IPS DF 19.7 (cell line): ENCODE results near the gene MGST3.
"Not testable (repeated sequence)": the region's sequence is repeated elsewhere in the genome, so short reads cannot be mapped to it uniquely, and the experiment has no call there.

Source experiments
- DNase-seq: peaks from one replicate; pipeline ENCODE4 v3.0.0-alpha.2; 2013; ENCODE audit warnings: low read depth, low spot score

MGST3 gene

DNA sequence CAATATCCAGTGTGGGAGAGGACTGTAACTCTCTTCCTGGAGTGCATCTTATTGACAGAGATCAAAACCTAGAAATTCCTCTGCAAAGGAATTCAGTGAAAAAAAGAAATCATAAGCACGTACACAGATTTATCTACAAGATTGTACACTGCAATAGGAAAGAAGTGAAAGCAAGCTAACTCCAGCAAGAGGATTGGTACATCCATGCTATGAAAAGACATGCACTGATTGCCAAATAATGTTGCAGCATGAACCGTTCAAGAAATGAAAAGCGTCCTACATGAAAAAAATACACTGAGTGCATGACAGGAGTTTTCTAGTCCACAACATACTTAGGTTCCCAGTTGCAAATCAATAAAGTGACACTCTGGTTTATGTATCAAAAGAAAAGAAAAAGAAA lies 1.9 kb upstream of the MGST3 start:
- DNase-seq = no peak

GRCh38 chr1:165629848-165630628 lies 996 bp upstream of the MGST3 start:
- DNase-seq = no peak

DNA sequence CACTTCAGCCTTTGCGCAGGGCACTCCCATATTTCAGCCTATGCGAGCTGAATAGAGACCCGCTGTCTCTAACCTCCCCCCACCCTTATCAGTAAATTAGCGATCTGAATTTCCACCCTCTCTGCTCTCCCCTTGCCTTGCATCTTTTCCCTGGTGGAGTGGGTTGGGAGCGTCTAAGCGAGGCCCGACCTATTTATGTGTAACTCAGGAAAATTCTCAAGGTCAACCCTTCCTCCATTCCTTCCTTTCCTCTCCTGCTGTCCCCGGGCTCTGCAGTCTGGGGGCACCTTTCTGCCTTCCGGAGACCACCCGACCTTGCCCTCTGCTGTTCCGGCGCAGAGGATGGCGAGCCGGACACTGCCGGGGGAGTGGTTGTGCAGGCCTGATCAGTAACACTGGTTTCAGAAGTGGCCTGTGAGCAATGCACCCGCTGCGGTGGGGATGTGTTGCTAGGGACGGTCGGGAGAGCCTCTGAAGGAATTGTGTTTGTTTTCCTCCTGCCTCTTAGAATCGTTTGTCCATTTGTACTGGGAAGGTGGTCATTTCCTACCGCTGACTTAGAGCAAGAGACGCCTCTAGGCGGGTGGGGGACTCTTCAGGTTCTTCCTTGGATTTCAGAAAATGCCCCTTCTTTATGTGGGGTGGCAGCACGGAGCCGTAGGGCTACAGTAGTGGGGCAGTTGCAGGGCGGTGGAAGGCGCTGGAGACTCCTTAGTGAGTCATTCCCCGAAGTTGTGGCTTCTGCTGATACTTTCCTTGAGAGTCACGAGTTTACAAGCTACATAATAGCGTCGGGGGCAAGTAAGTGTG lies 513 bp downstream of the MGST3 start:
- no peak for DNase-seq

GRCh38 chr1:165632152-165632469 lies 1.1 kb downstream of the MGST3 start:
- no peak for DNase-seq

DNA sequence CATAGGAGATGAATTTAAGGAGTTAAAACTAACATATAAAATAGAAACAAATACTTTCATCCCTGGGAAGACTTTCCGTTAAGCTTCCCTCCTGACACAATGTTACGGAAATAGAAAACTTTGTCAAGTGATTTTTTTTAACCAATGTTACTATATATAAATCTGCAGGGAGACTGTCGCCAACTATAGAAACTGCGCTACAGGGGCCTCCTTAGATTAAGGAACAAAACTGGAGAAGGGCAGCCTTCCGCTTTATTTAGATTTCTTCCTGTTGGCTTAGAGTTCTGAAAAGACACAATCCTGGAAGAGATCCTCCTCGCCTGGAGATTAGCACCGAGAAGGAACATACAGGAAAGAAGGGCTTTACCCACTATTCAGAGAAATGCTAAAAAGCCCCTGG lies 1.5 kb downstream of the MGST3 start:
- DNase-seq = no peak

DNA sequence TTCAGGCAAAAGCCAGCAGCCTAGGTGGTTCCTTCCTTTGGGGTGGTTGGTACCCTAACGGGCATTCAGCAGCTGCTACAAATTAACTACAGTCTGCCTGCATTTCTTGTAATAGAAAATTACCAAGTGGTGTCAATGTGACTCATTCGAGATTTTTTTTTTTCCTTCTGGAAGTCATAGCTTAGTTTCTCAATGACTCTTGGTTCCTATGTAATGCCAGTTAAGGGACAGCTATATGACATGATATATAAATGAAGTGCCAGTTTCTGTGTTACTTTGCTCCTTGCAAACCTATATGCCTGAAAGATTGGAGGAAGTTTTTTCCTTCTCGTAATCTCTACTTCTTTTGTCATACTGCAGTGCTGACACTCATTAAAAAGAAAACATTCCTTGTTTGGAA lies 2.6 kb downstream of the MGST3 start:
- DNase-seq = no peak

DNA sequence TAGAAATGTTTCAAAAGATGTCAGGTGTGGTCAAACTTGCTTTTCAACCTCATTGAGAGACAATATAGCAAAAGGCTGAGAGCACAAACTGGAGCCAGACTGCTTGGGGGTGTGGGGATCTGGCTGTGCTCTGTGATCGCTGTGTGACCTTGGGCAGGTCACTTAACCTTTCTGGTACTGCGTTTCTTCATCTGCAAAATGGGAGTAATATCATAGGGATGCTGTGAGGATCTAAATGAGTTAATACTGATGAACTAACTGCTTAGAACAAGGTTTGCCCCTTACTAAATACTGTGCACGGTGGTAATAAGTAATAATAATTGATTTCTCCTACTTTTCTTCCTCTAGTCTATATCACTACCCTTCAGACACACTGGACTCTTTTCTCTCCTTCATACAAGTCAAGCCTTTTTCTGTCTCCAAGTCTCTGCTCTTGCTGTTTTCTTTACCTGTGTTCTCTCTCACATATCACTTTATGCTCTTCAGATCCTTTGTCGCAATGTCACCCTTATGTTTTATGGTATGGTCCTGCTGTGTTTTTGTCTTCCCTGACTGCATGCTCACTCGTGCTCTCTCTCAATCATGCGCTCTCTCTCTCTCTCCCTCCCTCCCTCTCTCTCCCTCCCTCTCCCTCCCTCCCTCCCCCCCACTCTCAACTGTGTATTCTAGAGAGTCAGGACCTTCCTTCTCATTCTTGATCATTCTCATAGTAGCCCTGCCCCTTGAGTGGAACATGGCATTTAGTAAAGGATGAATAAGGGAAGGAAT lies 3.3 kb downstream of the MGST3 start:
- DNase-seq = no peak

GRCh38 chr1:165635329-165635728 lies 4.3 kb downstream of the MGST3 start:
- DNase-seq = no peak

DNA sequence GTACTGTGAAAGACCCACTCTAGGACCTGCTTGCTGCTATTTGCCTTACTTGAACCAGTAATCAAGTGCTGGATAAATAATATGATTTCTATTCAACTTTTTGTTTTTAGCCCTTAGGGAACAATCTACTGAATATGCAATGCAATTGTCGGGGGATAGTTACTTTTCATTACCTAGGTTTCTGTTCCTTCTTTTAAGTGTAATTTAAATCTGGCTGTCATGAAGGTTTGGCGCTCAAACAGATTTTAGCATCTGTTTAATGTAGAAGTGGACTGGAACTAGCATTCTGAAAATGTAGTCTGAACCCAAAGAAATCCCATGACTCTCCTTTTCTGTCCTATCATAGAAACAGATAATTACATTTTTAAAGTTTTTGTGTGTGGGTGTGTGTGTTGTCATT lies 4.8 kb downstream of the MGST3 start:
- no peak for DNase-seq

- no peak for DNase-seq
Observed at GRCh38 chr1:165637427-165637826, 6.4 kb downstream of the MGST3 start.

DNA sequence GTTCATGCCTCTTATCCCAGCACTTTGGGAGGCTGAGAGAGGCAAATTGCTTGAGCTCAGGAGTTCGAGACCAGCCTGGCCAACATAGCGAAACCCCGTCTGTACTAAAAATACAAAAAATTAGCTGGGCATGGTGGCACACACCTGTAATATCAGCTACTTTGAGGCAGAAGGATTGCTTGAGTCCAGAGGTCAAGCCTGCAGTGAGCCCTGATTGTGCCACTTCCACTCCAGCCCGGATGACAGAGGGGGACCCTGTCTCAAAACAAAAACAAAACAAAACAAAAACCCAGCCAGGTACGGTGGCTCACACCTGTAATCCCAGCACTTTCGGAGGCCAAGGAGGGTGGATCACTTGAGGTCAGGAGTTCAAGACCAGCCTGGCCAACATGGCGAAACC lies 7.2 kb downstream of the MGST3 start:
- not testable (repeated sequence) for DNase-seq

DNA sequence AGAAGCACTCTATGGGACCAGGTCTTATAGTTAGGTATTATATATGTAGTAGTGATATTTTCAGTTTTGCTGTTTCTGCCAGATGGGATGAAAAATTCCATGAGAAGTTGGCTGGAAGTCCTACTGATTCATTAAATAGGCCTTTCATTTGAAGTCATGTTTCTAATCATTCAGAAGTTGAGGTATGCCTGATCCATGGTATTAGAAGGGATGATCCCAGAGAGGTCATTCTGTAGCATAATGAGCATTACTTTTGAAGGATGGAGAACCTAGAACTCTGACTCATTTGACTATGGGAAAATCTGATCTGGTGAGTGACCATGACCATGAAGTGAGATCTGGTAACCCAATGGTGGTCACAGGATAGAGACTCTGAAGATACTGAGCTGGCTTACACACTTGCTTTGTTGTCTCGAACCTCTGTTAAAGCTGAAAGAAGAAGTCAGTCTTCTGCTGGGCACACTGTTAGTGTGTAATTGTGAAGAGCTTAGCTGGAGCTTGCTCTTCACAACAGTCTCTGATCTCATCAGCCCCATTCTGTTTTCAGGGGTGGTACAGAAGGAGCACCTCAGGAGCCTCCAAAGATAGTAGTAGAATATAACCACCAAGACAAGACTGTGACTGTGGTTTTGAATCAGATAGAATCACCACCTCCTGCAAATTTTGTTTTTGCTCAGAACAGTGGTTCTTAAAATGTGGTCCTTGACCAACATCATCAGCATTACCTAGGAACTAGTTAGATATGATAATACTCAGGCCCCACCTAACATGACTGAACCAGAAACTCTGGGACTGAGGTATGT lies 9.0 kb downstream of the MGST3 start:
- DNase-seq = no peak

DNA sequence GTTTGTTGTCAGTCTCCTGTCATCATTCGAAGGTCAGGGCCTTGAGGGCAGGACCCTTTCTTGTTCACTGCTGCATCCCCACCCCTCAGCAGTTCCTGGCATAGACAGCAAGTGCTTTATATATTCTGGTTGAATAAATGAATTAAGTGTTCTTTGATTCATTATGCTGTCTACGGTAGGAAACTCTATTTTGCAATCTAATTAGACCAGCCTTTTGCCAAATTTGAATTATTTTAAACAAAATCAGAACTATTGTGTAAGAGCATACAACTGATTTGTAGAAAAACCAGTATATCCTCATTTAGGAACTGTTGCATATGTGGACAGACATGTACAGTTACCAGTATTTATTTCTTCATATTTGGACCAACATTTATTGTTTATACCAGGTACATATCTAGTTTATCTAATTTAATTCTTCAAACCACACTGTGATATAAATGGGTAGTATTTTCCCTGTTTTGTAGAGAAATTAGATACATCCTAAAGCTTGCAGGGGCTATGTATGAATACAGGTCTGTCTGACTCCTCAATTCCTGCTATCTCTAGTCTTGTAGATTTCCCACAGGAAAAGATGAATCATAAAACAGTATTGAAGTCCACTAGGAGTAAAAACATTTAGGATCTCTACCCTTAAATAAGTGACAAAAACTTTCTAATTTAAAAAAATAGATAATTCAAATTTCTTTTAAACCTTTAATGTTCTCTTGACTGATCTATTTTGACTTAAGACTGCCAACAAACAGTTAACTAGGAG lies 10.4 kb downstream of the MGST3 start:
- DNase-seq = no peak

GRCh38 chr1:165644064-165644735 lies 13.2 kb downstream of the MGST3 start:
- DNase-seq = no peak

DNA sequence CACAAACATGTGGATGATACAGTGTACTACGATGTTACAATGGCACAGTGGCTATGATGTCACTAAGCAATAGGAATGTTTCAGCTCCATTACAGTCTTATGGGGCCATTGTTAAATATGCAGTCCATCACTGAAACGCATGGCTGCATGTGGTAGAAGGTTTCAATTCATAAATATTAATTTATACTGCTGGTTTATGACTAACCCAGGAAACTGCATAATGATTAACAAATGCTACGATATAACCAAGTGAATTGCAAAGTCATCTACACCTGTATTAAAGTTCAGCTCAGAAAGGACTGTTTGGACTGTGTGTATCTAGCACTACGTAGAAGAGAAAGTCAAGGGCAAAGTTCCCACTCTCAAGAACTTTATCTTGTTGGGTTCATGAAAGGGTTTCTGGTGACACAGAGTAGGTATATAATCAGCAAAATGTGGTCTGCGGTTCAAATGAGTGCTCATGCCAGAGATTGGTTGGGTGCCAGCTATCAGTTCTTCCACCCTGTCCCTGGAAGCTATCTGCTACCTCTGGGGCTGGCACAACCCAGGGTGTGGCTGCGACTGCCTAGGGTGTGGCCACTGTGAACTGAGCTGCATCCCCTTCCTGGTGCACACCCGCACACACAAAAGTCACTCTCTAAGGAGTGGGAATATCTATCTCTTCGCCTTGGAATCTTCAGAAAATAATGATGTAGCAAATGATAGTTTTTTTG lies 14.8 kb downstream of the MGST3 start:
- DNase-seq = no peak

DNA sequence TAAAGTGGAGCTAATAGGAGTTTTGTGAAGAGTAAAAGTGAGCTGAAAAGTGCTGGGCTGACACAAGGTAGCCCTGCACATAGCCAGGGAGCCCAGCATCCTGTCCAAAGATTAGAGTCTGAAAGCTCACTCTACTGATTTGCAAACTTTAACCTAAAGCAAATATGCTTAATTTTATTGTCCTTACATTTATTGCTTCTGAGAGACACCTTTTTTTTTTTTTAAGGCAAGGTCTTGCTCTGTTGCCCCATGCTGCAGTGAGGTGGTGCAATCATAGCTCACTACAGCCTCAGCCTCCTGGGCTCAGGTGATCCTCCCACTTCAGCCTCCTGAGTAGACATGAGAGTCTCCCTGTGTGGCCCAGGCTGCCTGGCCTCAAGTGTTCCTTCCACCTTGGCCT lies 16.5 kb downstream of the MGST3 start:
- no peak for DNase-seq

- DNase-seq = no peak
Observed at GRCh38 chr1:165647970-165648369, 16.9 kb downstream of the MGST3 start.

GRCh38 chr1:165648919-165649572 lies 18.0 kb downstream of the MGST3 start:
- DNase-seq = no peak

- no peak for DNase-seq
Observed at GRCh38 chr1:165650981-165651625, 20.1 kb downstream of the MGST3 start.
